T-helper 2 cell (primary cell): ENCODE data around the gene C10orf95.
"Not testable (repeated sequence)": the region's sequence is repeated elsewhere in the genome, so short reads cannot be mapped to it uniquely, and the experiment has no call there.

Experiments
- DNase-seq, 5 experiments: peaks; one replicate each; pipeline versions ENCODE4 v3.0.0 to v3.0.0-alpha.2; 2012 to 2022
- total RNA-seq, 2 donors: gene quantifications; one replicate each; lab custom pipeline; 2026; lab: John Stamatoyannopoulos, UW

C10orf95 gene
- 0 to 0.61 reads per million in 2 donors for total RNA-seq

- no peak for DNase-seq
Measured at GRCh38 chr10:102451105-102451969, at the start of gene C10orf95. C10orf95 (minus strand) TSS chr10:102451543; CDS start chr10:102451093, 450 bp downstream.

- DNase-seq: not testable (repeated sequence)
Measured at GRCh38 chr10:102500686-102501085, 49.3 kb upstream of the C10orf95 start.

- no peak for DNase-seq
Measured at GRCh38 chr10:102499356-102499755, 48.0 kb upstream of the C10orf95 start.

GRCh38 chr10:102497545-102497944 lies 46.2 kb upstream of the C10orf95 start:
- DNase-seq: no peak

- DNase-seq: no peak
Measured at GRCh38 chr10:102493771-102494170, 42.4 kb upstream of the C10orf95 start.

- no peak for DNase-seq
Measured at GRCh38 chr10:102492983-102493382, 41.6 kb upstream of the C10orf95 start.

GRCh38 chr10:102492344-102492939 lies 41.1 kb upstream of the C10orf95 start:
- DNase-seq: no peak

- no peak for DNase-seq
Measured at GRCh38 chr10:102491136-102491535, 39.8 kb upstream of the C10orf95 start.

GRCh38 chr10:102485093-102485784 lies 33.9 kb upstream of the C10orf95 start:
- DNase-seq: no peak

- DNase-seq: no peak
Measured at GRCh38 chr10:102484021-102484420, 32.7 kb upstream of the C10orf95 start.

- no peak for DNase-seq
Measured at GRCh38 chr10:102480396-102480795, 29.1 kb upstream of the C10orf95 start.

- DNase-seq: no peak
Measured at GRCh38 chr10:102479651-102480050, 28.3 kb upstream of the C10orf95 start.

GRCh38 chr10:102476466-102477141 lies 25.3 kb upstream of the C10orf95 start:
- peak in 1 of 5 experiments; percentile 16 for DNase-seq

- DNase-seq: no peak
Measured at GRCh38 chr10:102475451-102476040, 24.2 kb upstream of the C10orf95 start.

- peak in 1 of 5 experiments; percentile 43 for DNase-seq
Measured at GRCh38 chr10:102473445-102474331, 22.3 kb upstream of the C10orf95 start.

GRCh38 chr10:102470579-102471546 lies 19.5 kb upstream of the C10orf95 start:
- no peak for DNase-seq

- no peak for DNase-seq
Measured at GRCh38 chr10:102468683-102469082, 17.3 kb upstream of the C10orf95 start.

GRCh38 chr10:102467971-102468438 lies 16.7 kb upstream of the C10orf95 start:
- DNase-seq: no peak

GRCh38 chr10:102467318-102467717 lies 16.0 kb upstream of the C10orf95 start:
- DNase-seq: no peak

GRCh38 chr10:102465466-102465865 lies 14.1 kb upstream of the C10orf95 start:
- DNase-seq: no peak
